HL-60/S4 treated with phorbol 12-myristate 13-acetate at 8.2 ng/mL for 4 days and 3 days (cell line): ENCODE measurements around the gene CDKAL1.
"Not testable (repeated sequence)": the region's sequence is repeated elsewhere in the genome, so short reads cannot be mapped to it uniquely, and the experiment has no call there.

Source experiments
- in situ Hi-C: fragments of 300-500 bp; cut with MboI; formaldehyde crosslinking; loops from 2 replicates; pipeline ENCODE4 v1.15.0; 2022; ENCODE audit warnings: low sequenced_read_pairs

CDKAL1 gene

GRCh38 chr6:20582586-20583443 lies 48.6 kb downstream of the CDKAL1 start:
- in situ Hi-C loops, result no loop called here

GRCh38 chr6:20583444-20583800 lies 49.2 kb downstream of the CDKAL1 start:
- in situ Hi-C loops, result no loop called here

- in situ Hi-C loops, result no loop called here
Measured at GRCh38 chr6:20584100-20584731, 50.0 kb downstream of the CDKAL1 start.

- in situ Hi-C loops, result no loop called here
Measured at GRCh38 chr6:20589266-20589665, 55.0 kb downstream of the CDKAL1 start.

- in situ Hi-C loops, result not testable (repeated sequence)
Measured at GRCh38 chr6:20590476-20590875, 56.2 kb downstream of the CDKAL1 start.

GRCh38 chr6:20594299-20594853 lies 60.1 kb downstream of the CDKAL1 start:
- in situ Hi-C loops, result not testable (repeated sequence)

GRCh38 chr6:20599302-20600051 lies 65.2 kb downstream of the CDKAL1 start:
- in situ Hi-C loops, result no loop called here

- in situ Hi-C loops, result no loop called here
Measured at GRCh38 chr6:20600831-20601230, 66.6 kb downstream of the CDKAL1 start.

- in situ Hi-C loops, result no loop called here
Measured at GRCh38 chr6:20604159-20604558, 69.9 kb downstream of the CDKAL1 start.

GRCh38 chr6:20605061-20605460 lies 70.8 kb downstream of the CDKAL1 start:
- in situ Hi-C loops, result no loop called here

- in situ Hi-C loops, result no loop called here
Measured at GRCh38 chr6:20605581-20605980, 71.3 kb downstream of the CDKAL1 start.

- in situ Hi-C loops, result no loop called here
Measured at GRCh38 chr6:20606831-20607230, 72.6 kb downstream of the CDKAL1 start.

GRCh38 chr6:20608356-20608755 lies 74.1 kb downstream of the CDKAL1 start:
- in situ Hi-C loops, result no loop called here

- in situ Hi-C loops, result no loop called here
Measured at GRCh38 chr6:20608905-20609304, 74.6 kb downstream of the CDKAL1 start.

GRCh38 chr6:20609924-20610323 lies 75.7 kb downstream of the CDKAL1 start:
- in situ Hi-C loops, result not testable (repeated sequence)

- in situ Hi-C loops, result no loop called here
Measured at GRCh38 chr6:20610636-20611370, 76.5 kb downstream of the CDKAL1 start.

- in situ Hi-C loops, result not testable (repeated sequence)
Measured at GRCh38 chr6:20617537-20617936, 83.3 kb downstream of the CDKAL1 start.

GRCh38 chr6:20620043-20620442 lies 85.8 kb downstream of the CDKAL1 start:
- in situ Hi-C loops, result no loop called here

GRCh38 chr6:20623761-20624160 lies 89.5 kb downstream of the CDKAL1 start:
- in situ Hi-C loops, result no loop called here

GRCh38 chr6:20626165-20626564 lies 91.9 kb downstream of the CDKAL1 start:
- in situ Hi-C loops, result no loop called here

- in situ Hi-C loops, result no loop called here
Measured at GRCh38 chr6:20629509-20629908, 95.3 kb downstream of the CDKAL1 start.
